GM18499 (cell line): ENCODE data around the gene TBCD.
"Not testable (repeated sequence)": the region's sequence is repeated elsewhere in the genome, so short reads cannot be mapped to it uniquely, and the experiment has no call there.

Experiments used
- ATAC-seq: cut with Tn5 transposase; IDR thresholded peaks from one replicate; pipeline ENCODE4 v1.9.1; 2021; ENCODE audit warnings: moderate number of reproducible peaks; ENCODE audit not compliant: insufficient read depth, unreplicated experiment

TBCD gene

GRCh38 chr17:82754297-82755208 is 2.7 kb downstream of the TBCD start:
- ATAC-seq, result no peak

- ATAC-seq, result no peak
Measured at GRCh38 chr17:82756166-82756565, 4.3 kb downstream of the TBCD start.

GRCh38 chr17:82765371-82765770 is 13.5 kb downstream of the TBCD start:
- ATAC-seq, result no peak

- no peak for ATAC-seq
Measured at GRCh38 chr17:82767041-82767754, 15.3 kb downstream of the TBCD start.

GRCh38 chr17:82769041-82769440 is 17.2 kb downstream of the TBCD start:
- ATAC-seq, result no peak

- ATAC-seq, result no peak
Measured at GRCh38 chr17:82772026-82772425, 20.2 kb downstream of the TBCD start.

GRCh38 chr17:82774456-82774855 is 22.6 kb downstream of the TBCD start:
- ATAC-seq, result not testable (repeated sequence)

- ATAC-seq, result no peak
Measured at GRCh38 chr17:82775001-82775823, 23.3 kb downstream of the TBCD start.

- ATAC-seq, result no peak
Measured at GRCh38 chr17:82776454-82776853, 24.6 kb downstream of the TBCD start.

GRCh38 chr17:82777778-82778375 is 26.0 kb downstream of the TBCD start:
- not testable (repeated sequence) for ATAC-seq

GRCh38 chr17:82779541-82779940 is 27.7 kb downstream of the TBCD start:
- no peak for ATAC-seq

GRCh38 chr17:82780195-82780594 is 28.3 kb downstream of the TBCD start:
- no peak for ATAC-seq

- no peak for ATAC-seq
Measured at GRCh38 chr17:82780971-82781893, 29.4 kb downstream of the TBCD start.

- no peak for ATAC-seq
Measured at GRCh38 chr17:82781894-82782274, 30.0 kb downstream of the TBCD start.

GRCh38 chr17:82782657-82783207 is 30.9 kb downstream of the TBCD start:
- ATAC-seq, result no peak

- no peak for ATAC-seq
Measured at GRCh38 chr17:82783498-82783897, 31.6 kb downstream of the TBCD start.

GRCh38 chr17:82785581-82785980 is 33.7 kb downstream of the TBCD start:
- ATAC-seq, result not testable (repeated sequence)

- no peak for ATAC-seq
Measured at GRCh38 chr17:82786427-82786826, 34.6 kb downstream of the TBCD start.
